ENCODE measurements around the gene RTRAF. TPM values are rescaled to one million over a fixed set of nuclear protein-coding genes. Genes with fewer than 3 reads are reported as not detected.

RTRAF gene
- total and polyA plus RNA-seq, 9 of the 15 experiments (the other 6 are each of a cell fraction or from before 2014, with no cell fraction given), result 126 to 204 (median 155) TPM

DNA sequence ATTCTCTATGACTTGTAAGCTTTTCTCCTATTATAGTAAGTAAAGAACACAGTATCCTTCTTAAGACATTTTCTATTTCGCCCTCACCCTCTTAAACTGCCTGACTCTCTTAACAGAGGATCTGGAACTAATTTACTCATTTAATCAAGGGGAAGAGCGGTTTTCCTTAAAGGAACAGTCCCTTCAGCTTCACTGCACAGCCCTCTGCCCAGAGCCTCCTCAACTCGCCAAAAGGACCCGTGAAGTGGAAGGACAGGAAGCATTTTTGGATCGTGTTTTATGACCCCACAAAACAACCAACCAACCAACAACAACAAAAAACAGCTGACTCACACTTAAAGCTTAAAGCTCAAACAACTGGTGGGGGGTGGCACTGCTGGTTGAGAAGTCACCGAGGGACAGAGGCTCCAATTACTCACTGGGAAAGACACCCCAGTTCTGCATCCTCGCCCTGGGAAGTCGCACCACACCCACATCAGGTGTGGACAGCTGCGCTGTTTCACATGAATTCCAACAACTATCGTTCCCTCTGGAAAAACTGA, 43.8 kb downstream of the RTRAF start (continued):
- TF ChIP-seq BRCA1 (IDR thresholded peaks at IDR 0.05), result no peak
- TF ChIP-seq BRCA1 (CRISPR knock-in tag; IDR thresholded peaks at IDR 0.05), result no peak
- TF ChIP-seq GATA2 (CRISPR knock-in tag; IDR thresholded peaks at IDR 0.05), result no peak
- TF ChIP-seq ZNF140 (CRISPR knock-in tag; IDR thresholded peaks at IDR 0.05), result no peak

- no peak overlapping the region for H3K27ac ChIP-seq (ENCODE audit: extremely low read depth, low read depth, low read length)
- in situ Hi-C loops (cut with MboI), result no loop called here
- CTCF ChIA-PET (ENCODE audit: low intra/inter-chr PET ratio), result no interaction called here
Measured at GRCh38 chr14:52039124-52039815, 49.9 kb downstream of the RTRAF start.

More at GRCh38 chr14:52039124-52039815, 49.9 kb downstream of the RTRAF start:
- H3K36me3 ChIP-seq (ENCODE audit: control insufficient read depth, insufficient read depth, low read length), result no peaks in the 10 kb centered on the region
- TF ChIP-seq SRSF9 (IDR thresholded peaks at IDR 0.05; ENCODE audit: borderline replicate concordance, low read depth, low read length), result no peak
- POLR2A ChIA-PET, result no interaction called here
- 0% methylated on average over 6 of the region's 7 CpGs for WGBS (ENCODE audit: insufficient coverage, low coverage, missing lambda C conversion rate)
- DNase-seq (ENCODE audit: extremely low read depth in 1 of 4, low spot score in 3 of 4) (no peak), ATAC-seq (no peak), FAIRE-seq (no peak)
- no peak overlapping the region for H3K4me2 ChIP-seq (ENCODE audit: insufficient read depth, low read length)
- H3K4me1 ChIP-seq (replicated peaks in 1 of 2; ENCODE audit: control insufficient read depth in 2 of 2, insufficient read depth in 2 of 2, low read length in 2 of 2), result no peaks in the 10 kb centered on the region
- H2AFZ ChIP-seq (ENCODE audit: low read depth, low read length), result no peak overlapping the region
- BruUV-seq (replicated peaks), result no TSS peak
- H3K9me3 ChIP-seq (replicated peaks; ENCODE audit: control insufficient read depth, insufficient read depth, low read depth, low read length), result no peaks in the 10 kb centered on the region
- no peaks in the 10 kb centered on the region for H4K20me1 ChIP-seq (replicated peaks; ENCODE audit: control insufficient read depth, insufficient read depth, low read length)
- H3K9me1 ChIP-seq (ENCODE audit: control insufficient read depth, insufficient read depth, low read length), result no peaks in the 10 kb centered on the region
- no peak overlapping the region for H3K4me3 ChIP-seq
- peaks cover 0 to 3% of the 10 kb centered on the region in 2 experiments; a peak in 1 of 5 replicates for H3K27me3 ChIP-seq (ENCODE audit: control insufficient read depth in 2 of 2, insufficient read depth in 2 of 2, low read length in 2 of 2)
- intact Hi-C loops (cut with micrococcal nuclease), result no loop called here
- H3K79me2 ChIP-seq (ENCODE audit: control insufficient read depth, insufficient read depth, low read length), result no peaks in the 10 kb centered on the region
- no peak overlapping the region for H3K9ac ChIP-seq (ENCODE audit: insufficient read depth in 1 of 2, low read depth in 2 of 2, low read length in 2 of 2)

Data from K562 (cell line).